ENCODE results near the gene UBE2E2.
A peak's percentile ranks its signal among the peaks of the same experiment; 100 is the strongest.

Gene UBE2E2

GRCh38 chr3:23277688-23278087, 74.6 kb downstream of the UBE2E2 start:
- DNase-seq: no peak

GRCh38 chr3:23283625-23284024, 80.5 kb downstream of the UBE2E2 start:
- no peak for DNase-seq

GRCh38 chr3:23288286-23288685, 85.2 kb downstream of the UBE2E2 start:
- DNase-seq: no peak

- DNase-seq: no peak
These were observed 85.6 kb downstream of the UBE2E2 start for GRCh38 chr3:23288715-23289114.

- no peak for DNase-seq
These were observed 89.3 kb downstream of the UBE2E2 start for GRCh38 chr3:23292432-23292831.

- DNase-seq: no peak
These were observed 91.8 kb downstream of the UBE2E2 start for GRCh38 chr3:23294770-23295387.

GRCh38 chr3:23301819-23302218, 98.7 kb downstream of the UBE2E2 start:
- no peak for DNase-seq

- DNase-seq: no peak
These were observed 99.1 kb downstream of the UBE2E2 start for GRCh38 chr3:23302271-23302670.

- DNase-seq: no peak
These were observed 100.6 kb downstream of the UBE2E2 start for GRCh38 chr3:23303601-23304217.

GRCh38 chr3:23304424-23304823, 101.3 kb downstream of the UBE2E2 start:
- DNase-seq: no peak

GRCh38 chr3:23308986-23309625, 106.0 kb downstream of the UBE2E2 start:
- no peak for DNase-seq

- DNase-seq: no peak
These were observed 109.7 kb downstream of the UBE2E2 start for GRCh38 chr3:23312866-23313265.

- DNase-seq: no peak
These were observed 112.0 kb downstream of the UBE2E2 start for GRCh38 chr3:23314981-23315762.

GRCh38 chr3:23316924-23317323, 113.8 kb downstream of the UBE2E2 start:
- DNase-seq: no peak

- no peak for DNase-seq
These were observed 116.5 kb downstream of the UBE2E2 start for GRCh38 chr3:23319366-23320312.

GRCh38 chr3:23320586-23321570, 117.8 kb downstream of the UBE2E2 start:
- no peak for DNase-seq

- DNase-seq: peak in 1 of 5 experiments; percentile 24
These were observed 121.6 kb downstream of the UBE2E2 start for GRCh38 chr3:23324745-23325144.

- DNase-seq: no peak
These were observed 122.4 kb downstream of the UBE2E2 start for GRCh38 chr3:23325466-23326065.

- no peak for DNase-seq
These were observed 126.5 kb downstream of the UBE2E2 start for GRCh38 chr3:23329471-23330105.

- no peak for DNase-seq
These were observed 127.4 kb downstream of the UBE2E2 start for GRCh38 chr3:23330568-23330967.
